NCI-H345 treated with DMSO at 0.1 percent for 48 hours (cell line): ENCODE data around the gene SLC7A6.

Source experiments
- DNase-seq: peaks from one replicate; lab custom pipeline; 2025; ENCODE audit not compliant: unreplicated experiment; lab: John Stamatoyannopoulos, UW

SLC7A6 gene

GRCh38 chr16:68253721-68254120, 10.6 kb upstream of the SLC7A6 start:
- DNase-seq = no peak

GRCh38 chr16:68255712-68256111, 8.6 kb upstream of the SLC7A6 start:
- DNase-seq = no peak

- DNase-seq = no peak
These were observed 6.9 kb upstream of the SLC7A6 start for GRCh38 chr16:68257251-68257905.

- no peak for DNase-seq
These were observed 6.2 kb upstream of the SLC7A6 start for GRCh38 chr16:68257906-68258800.

- DNase-seq = no peak
These were observed 5.1 kb upstream of the SLC7A6 start for GRCh38 chr16:68259007-68259825.

GRCh38 chr16:68263559-68264127, 683 bp upstream of the SLC7A6 start:
- DNase-seq = no peak

- DNase-seq = no peak
These were observed 973 bp downstream of the SLC7A6 start for GRCh38 chr16:68265078-68265920.

GRCh38 chr16:68267612-68268405, 3.5 kb downstream of the SLC7A6 start:
- DNase-seq = no peak

GRCh38 chr16:68269793-68270192, 5.5 kb downstream of the SLC7A6 start:
- no peak for DNase-seq

GRCh38 chr16:68270353-68270752, 6.0 kb downstream of the SLC7A6 start:
- DNase-seq = no peak

GRCh38 chr16:68272507-68273209, 8.3 kb downstream of the SLC7A6 start:
- DNase-seq = peak; percentile 41

GRCh38 chr16:68273459-68273858, 9.1 kb downstream of the SLC7A6 start:
- DNase-seq = no peak

GRCh38 chr16:68273896-68274295, 9.6 kb downstream of the SLC7A6 start:
- no peak for DNase-seq

- DNase-seq = no peak
These were observed 10.1 kb downstream of the SLC7A6 start for GRCh38 chr16:68274441-68274840.

- peak; percentile 34 for DNase-seq
These were observed 11.4 kb downstream of the SLC7A6 start for GRCh38 chr16:68275611-68276191.

GRCh38 chr16:68276223-68276622, 11.9 kb downstream of the SLC7A6 start:
- DNase-seq = no peak

- no peak for DNase-seq
These were observed 15.6 kb downstream of the SLC7A6 start for GRCh38 chr16:68279726-68280558.
